Heart right ventricle (tissue), 16 donors: Measurements from ENCODE around the gene CCDC3. TPM values are rescaled to one million over a fixed set of nuclear protein-coding genes. Genes with fewer than 3 reads are reported as not detected.
"Not testable (repeated sequence)": the region's sequence is repeated elsewhere in the genome, so short reads cannot be mapped to it uniquely, and the experiment has no call there.

Experiments
- ATAC-seq, 8 donors: fragments of 200-7000 bp; cut with Tn5 transposase; one replicate each; pipeline ENCODE4 v1.9.1; 2020; ENCODE audit warnings: mild to moderate bottlenecking in 8 of 8, moderate library complexity in 8 of 8, moderate number of reproducible peaks in 1 of 8
- DNase-seq, 2 donors: peaks; one replicate each; pipeline ENCODE4 v3.0.0-alpha.2; 2020
- H3K27ac ChIP-seq, 10 donors: fragments of 200-600 bp; sonication (generic) in 2 of 10; one replicate each; pipeline versions ENCODE4 v1.5.0 to v1.8.0; 2020 to 2022; ENCODE audit warnings: mild to moderate bottlenecking in 3 of 10
- H3K27me3 ChIP-seq, 7 donors: fragments of 200-600 bp; one replicate each; pipeline ENCODE4 v1.8.0; 2021 to 2022; ENCODE audit warnings: mild to moderate bottlenecking in 2 of 7
- H3K36me3 ChIP-seq, 9 donors: fragments of 200-600 bp; sonication (generic) in 1 of 9; one replicate each; pipeline versions ENCODE4 v1.5.0 to v1.8.0; 2020 to 2022; ENCODE audit warnings: mild to moderate bottlenecking in 2 of 9
- H3K4me1 ChIP-seq, 9 donors: fragments of 200-600 bp; sonication (generic) in 1 of 9; one replicate each; pipeline versions ENCODE4 v1.5.0 to v1.8.0; 2020 to 2022; ENCODE audit warnings: mild to moderate bottlenecking in 4 of 9
- H3K4me3 ChIP-seq, 10 donors: fragments of 200-600 bp; sonication (generic) in 2 of 10; one replicate each; pipeline versions ENCODE4 v1.5.0 to v1.8.0; 2020 to 2022; ENCODE audit warnings: mild to moderate bottlenecking in 7 of 10, moderate library complexity in 2 of 10
- H3K9me3 ChIP-seq, 11 donors: fragments of 200-600 bp in 10 of 11; sonication (generic) in 2 of 11; one replicate each; pipeline versions ENCODE4 v1.5.0 to v1.8.0; 2013 to 2022; ENCODE audit warnings: mild to moderate bottlenecking in 2 of 11, control low read depth in 1 of 11, moderate library complexity in 1 of 11
- WGBS, 2 donors: extraction: QIAGEN DNeasy Blood & Tissue Kit; methylation state at CpG; one replicate each; pipeline ENCODE4 v1.1.7; 2013; ENCODE audit warnings: inconsistent platforms in 1 of 2; 5-methylcytosine and 5-hydroxymethylcytosine counted together
- intact Hi-C, 10 donors: fragments of 100-400 bp; cut with DNase I; formaldehyde crosslinking; loops; one replicate each; pipeline versions ENCODE4 v1.11.1 to v1.14.2; 2022
- polyA plus RNA-seq, 2 donors: library from polyadenylated mRNA; stranded (reverse); fragments of 200-250 nt; gene quantifications; one replicate each; pipeline ENCODE4 v1.2.3, GENCODE V29; 2013
- total RNA-seq, 10 donors: library from RNA; stranded (reverse); fragmentation: NEBNext Ultra II Directional in 3 of 10; extraction: Animal tissue kit (Norgen Biotek cat#: 25700) in 3 of 10; gene quantifications; one replicate each; pipeline versions ENCODE4 v1.2.1 to v1.2.4, GENCODE V29; 2021 to 2023
- TF ChIP-seq, protein P1 (sequence below), 9 donors: fragments of 200-600 bp; sonication (generic) in 2 of 9; IDR thresholded peaks; one replicate each; pipeline versions ENCODE4 v1.5.0 to v1.8.0; 2021 to 2022; ENCODE audit warnings: antibody characterized with exemption in 9 of 9, mild to moderate bottlenecking in 5 of 9, moderate library complexity in 1 of 9
- donor health status: Arrhythmogenic right ventricular cardiomyopathy.
- donor health status: ischemic (EF 13 %, LVEDD 7.1; RV severe dilation, severe dysfunction).
- donor health status: healthy with polysubstance abuse.
- donor health status: DM: no; HTN: yes; CAD: no.
- donor health status: DM: no; HTN: no; CAD: no.
- donor health status: ischemic (EF 25% LVEDD 6.9; RV normal size, moderate dysfunction).
- donor health status: ischemic (EF 25% LVEDD 5.7; RV mildly dilated, moderate dysfunction).
- donor health status: healthy.
- donor health status: DM: yes; HTN: yes; CAD: no.
- donor health status: Ischemic cardiomyopathy.
- donor health status: ischemic (EF 35%, LVEDD 5.7; RV mildly dilated, moderate dysfunction).
- donor health status: nonischemic (EF 11% LVEDD 7.7; RV severe dilation, severe dysfunction).
- donor health status: DM: yes; HTN: yes; CAD: no.
- donor health status: PGD.
- donor health status: ischemic (EF 29% LVEDD 5.4; RV normal size, mild dysfunction).
- donor health status: nonischemic (EF 23%, LVEDD 6.1; RV moderate dilation, normal function).

Gene CCDC3
- total and polyA plus RNA-seq, 12 donors: 2.6 to 14.3 (median 6.9) TPM

- Histone ChIP-seq H3K4me1 (peaks cover 0 to 12% (median 0%) of the 10 kb centered on the region in 9 donors), H3K4me3 (no peak overlapping the region), H3K9me3 (no peaks in the 10 kb centered on the region), H3K27ac (no peak overlapping the region), H3K27me3 (peaks cover 0 to 11% (median 0%) of the 10 kb centered on the region in 7 donors), H3K36me3 (no peaks in the 10 kb centered on the region)
- TF ChIP-seq, protein P1, sequence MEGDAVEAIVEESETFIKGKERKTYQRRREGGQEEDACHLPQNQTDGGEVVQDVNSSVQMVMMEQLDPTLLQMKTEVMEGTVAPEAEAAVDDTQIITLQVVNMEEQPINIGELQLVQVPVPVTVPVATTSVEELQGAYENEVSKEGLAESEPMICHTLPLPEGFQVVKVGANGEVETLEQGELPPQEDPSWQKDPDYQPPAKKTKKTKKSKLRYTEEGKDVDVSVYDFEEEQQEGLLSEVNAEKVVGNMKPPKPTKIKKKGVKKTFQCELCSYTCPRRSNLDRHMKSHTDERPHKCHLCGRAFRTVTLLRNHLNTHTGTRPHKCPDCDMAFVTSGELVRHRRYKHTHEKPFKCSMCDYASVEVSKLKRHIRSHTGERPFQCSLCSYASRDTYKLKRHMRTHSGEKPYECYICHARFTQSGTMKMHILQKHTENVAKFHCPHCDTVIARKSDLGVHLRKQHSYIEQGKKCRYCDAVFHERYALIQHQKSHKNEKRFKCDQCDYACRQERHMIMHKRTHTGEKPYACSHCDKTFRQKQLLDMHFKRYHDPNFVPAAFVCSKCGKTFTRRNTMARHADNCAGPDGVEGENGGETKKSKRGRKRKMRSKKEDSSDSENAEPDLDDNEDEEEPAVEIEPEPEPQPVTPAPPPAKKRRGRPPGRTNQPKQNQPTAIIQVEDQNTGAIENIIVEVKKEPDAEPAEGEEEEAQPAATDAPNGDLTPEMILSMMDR (IDR thresholded peaks at IDR 0.05): no peak
- DNase-seq (no peak), ATAC-seq (no peak)
- intact Hi-C loops: no loop called here
- 68 to 70% methylated on average over 8 of the region's 8 CpGs for WGBS, 2 donors
Observed at GRCh38 chr10:12873172-12873571, 128.3 kb downstream of the CCDC3 start.

DNA sequence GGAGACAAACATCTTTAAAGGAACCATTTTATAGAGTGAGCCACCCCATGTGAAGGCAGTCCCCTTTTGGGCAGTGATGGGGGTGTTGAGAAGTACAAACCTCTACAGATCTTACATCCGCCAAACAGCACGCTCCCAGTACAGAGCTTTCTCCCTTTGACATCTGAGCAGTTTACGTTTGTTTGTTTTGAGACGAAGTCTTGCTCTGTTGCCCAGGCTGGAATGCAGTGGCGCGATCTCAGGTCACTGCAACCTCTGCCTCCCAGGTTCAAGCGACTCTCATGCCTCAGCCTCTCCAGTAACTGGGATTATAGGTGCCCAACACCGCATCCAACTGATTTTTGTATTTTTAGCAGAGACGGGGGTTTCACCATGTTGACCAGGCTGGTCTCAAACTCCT lies 128.9 kb downstream of the CCDC3 start:
- Histone ChIP-seq H3K27ac (no peak overlapping the region), H3K4me1 (peaks cover 0 to 12% (median 0%) of the 10 kb centered on the region in 9 donors), H3K4me3 (no peak overlapping the region), H3K27me3 (peaks cover 0 to 11% (median 0%) of the 10 kb centered on the region in 7 donors), H3K9me3 (no peaks in the 10 kb centered on the region), H3K36me3 (no peaks in the 10 kb centered on the region)
- TF ChIP-seq, protein P1 (IDR thresholded peaks at IDR 0.05): no peak
- intact Hi-C loops: no loop called here
- DNase-seq (no peak), ATAC-seq (no peak)
- WGBS, 2 donors: 83 to 84% methylated on average over 9 of the region's 9 CpGs

DNA sequence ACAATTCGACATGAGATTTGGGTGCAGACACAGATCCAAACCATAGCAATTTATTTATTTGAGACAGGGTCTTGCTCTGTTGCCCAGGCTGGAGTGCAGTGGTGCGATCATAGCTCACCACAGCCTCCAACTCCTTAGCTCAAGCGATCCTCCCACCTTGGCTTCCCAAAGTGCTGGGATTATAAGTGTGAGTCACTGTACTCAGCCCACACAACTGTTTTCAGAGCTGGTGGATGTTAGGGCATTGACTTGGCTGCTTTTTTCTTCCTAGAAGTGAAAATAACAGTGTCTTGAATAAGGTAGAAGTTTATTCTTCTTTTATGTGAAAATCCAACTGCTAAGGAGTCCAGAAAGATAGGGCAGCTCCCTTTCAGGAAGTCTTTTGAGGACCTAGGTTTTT lies 132.1 kb downstream of the CCDC3 start:
- ATAC-seq: no peak
- 92 to 93% methylated on average over 3 of the region's 3 CpGs for WGBS, 2 donors
- Histone ChIP-seq H3K27ac (no peak overlapping the region), H3K27me3 (peaks cover 0 to 14% (median 0%) of the 10 kb centered on the region in 7 donors), H3K4me3 (no peak overlapping the region), H3K9me3 (no peaks in the 10 kb centered on the region), H3K4me1 (no peaks in the 10 kb centered on the region), H3K36me3 (no peaks in the 10 kb centered on the region)
- TF ChIP-seq, protein P1 (IDR thresholded peaks at IDR 0.05): no peak
- intact Hi-C loops: no loop called here
- DNase-seq: no peak

DNA sequence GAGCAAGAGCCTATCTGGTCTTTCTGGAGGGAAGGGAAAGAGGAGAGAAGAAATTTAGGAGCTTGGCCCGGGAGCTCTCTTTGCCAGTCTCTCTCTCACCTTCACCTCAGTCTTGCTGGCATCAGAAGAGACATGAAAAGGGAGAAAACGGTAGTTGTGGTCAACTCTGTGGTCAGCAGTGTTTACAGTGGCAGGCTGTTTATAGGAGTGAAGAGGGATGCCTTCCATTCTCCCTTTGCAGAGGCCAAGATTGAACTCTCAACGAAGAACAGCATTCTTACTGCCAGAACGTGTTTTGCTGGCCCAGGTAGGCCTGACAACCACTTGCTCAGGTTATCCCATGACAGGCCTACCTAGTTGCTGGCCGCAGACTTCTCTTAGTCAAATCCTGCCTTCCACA lies 133.3 kb downstream of the CCDC3 start:
- ATAC-seq: no peak

GRCh38 chr10:12865515-12865914 lies 136.0 kb downstream of the CCDC3 start:
- ATAC-seq, intact Hi-C loops, H3K4me1 ChIP-seq, H3K36me3 ChIP-seq, H3K4me3 ChIP-seq, H3K27me3 ChIP-seq, H3K27ac ChIP-seq, DNase-seq: not testable (repeated sequence)
- peaks cover 0 to 15% (median 0%) of the 10 kb centered on the region in 11 donors for H3K9me3 ChIP-seq
- WGBS, 2 donors: 87 to 91% methylated on average over 6 of the region's 6 CpGs

More for the DNA sequence above, 133.3 kb downstream of the CCDC3 start:
- peaks cover 0 to 12% (median 0%) of the 10 kb centered on the region in 7 donors for H3K27me3 ChIP-seq
- TF ChIP-seq, protein P1 (IDR thresholded peaks at IDR 0.05): no peak
- H3K27ac ChIP-seq: no peak overlapping the region
- no peaks in the 10 kb centered on the region for H3K4me1 ChIP-seq
- no peak overlapping the region for H3K4me3 ChIP-seq
- intact Hi-C loops: no loop called here
- no peak for DNase-seq
- H3K9me3 ChIP-seq: no peaks in the 10 kb centered on the region
- no peaks in the 10 kb centered on the region for H3K36me3 ChIP-seq
- WGBS, 2 donors: 76 to 84% methylated on average over 5 of the region's 5 CpGs
